Activated T-helper 17 cell treated with anti-CD3 and anti-CD28 coated beads, Interleukin-2, amount 50 U/mL, for 72 hours (primary cell): ENCODE results near the gene HSFX3. TPM values are rescaled to one million over a fixed set of nuclear protein-coding genes. Genes with fewer than 3 reads are reported as not detected.
"Not testable (repeated sequence)": the region's sequence is repeated elsewhere in the genome, so short reads cannot be mapped to it uniquely, and the experiment has no call there.

Experiments
- ATAC-seq: fragments of 150-1000 bp; cut with Tn5 transposase; replicated peaks from 2 replicates; pipeline ENCODE4 v1.10.0; 2021; ENCODE audit warnings: mild to moderate bottlenecking, moderate library complexity
- H3K27ac Mint-ChIP-seq: one replicate; pipeline ENCODE4 v1.8.0; 2022; ENCODE audit warnings: mixed read lengths
- H3K27me3 Mint-ChIP-seq: one replicate; pipeline ENCODE4 v1.8.0; 2022; ENCODE audit warnings: mixed read lengths
- H3K36me3 Mint-ChIP-seq: one replicate; pipeline ENCODE4 v1.8.0; 2022; ENCODE audit warnings: low read depth, mild to moderate bottlenecking, mixed read lengths
- H3K4me1 Mint-ChIP-seq: one replicate; pipeline ENCODE4 v1.8.0; 2022; ENCODE audit warnings: mixed read lengths
- H3K4me3 Mint-ChIP-seq: one replicate; pipeline ENCODE4 v1.8.0; 2022; ENCODE audit warnings: mild to moderate bottlenecking, mixed read lengths
- H3K9me3 Mint-ChIP-seq: one replicate; pipeline ENCODE4 v1.8.0; 2022; ENCODE audit warnings: mixed read lengths
- total RNA-seq, 2 donors: library from RNA; stranded (reverse); gene quantifications; one replicate each; pipeline ENCODE4 v1.2.3, GENCODE V29; 2022

HSFX3 gene
- total RNA-seq, 2 donors from 2014 or later = not detected

GRCh38 chrX:149513825-149514428 lies 35.8 kb downstream of the HSFX3 start:
- ATAC-seq = no peak
- H3K27ac Mint-ChIP-seq = no peak overlapping the region
- H3K9me3 Mint-ChIP-seq = no peaks in the 10 kb centered on the region
- H3K4me3 Mint-ChIP-seq = no peak overlapping the region
- no peaks in the 10 kb centered on the region for H3K36me3 Mint-ChIP-seq
- H3K27me3 Mint-ChIP-seq = no peaks in the 10 kb centered on the region
- peaks cover 4% of the 10 kb centered on the region for H3K4me1 Mint-ChIP-seq

GRCh38 chrX:149512225-149512885 lies 37.4 kb downstream of the HSFX3 start:
- no peak overlapping the region for H3K4me3 Mint-ChIP-seq
- H3K27me3 Mint-ChIP-seq = no peaks in the 10 kb centered on the region
- peaks cover 4% of the 10 kb centered on the region for H3K4me1 Mint-ChIP-seq
- peak; percentile 81 for ATAC-seq
- no peaks in the 10 kb centered on the region for H3K36me3 Mint-ChIP-seq
- no peaks in the 10 kb centered on the region for H3K9me3 Mint-ChIP-seq
- no peak overlapping the region for H3K27ac Mint-ChIP-seq

GRCh38 chrX:149511081-149511480 lies 38.6 kb downstream of the HSFX3 start:
- ATAC-seq = no peak
- Mint-ChIP-seq H3K4me3 (no peak overlapping the region), H3K4me1 (peaks cover 4% of the 10 kb centered on the region), H3K9me3 (no peaks in the 10 kb centered on the region), H3K36me3 (no peaks in the 10 kb centered on the region), H3K27me3 (no peaks in the 10 kb centered on the region), H3K27ac (no peak overlapping the region)

- ATAC-seq = no peak
- H3K27me3 Mint-ChIP-seq = no peaks in the 10 kb centered on the region
- H3K4me3 Mint-ChIP-seq = no peak overlapping the region
- no peaks in the 10 kb centered on the region for H3K4me1 Mint-ChIP-seq
- H3K36me3 Mint-ChIP-seq = no peaks in the 10 kb centered on the region
- no peaks in the 10 kb centered on the region for H3K9me3 Mint-ChIP-seq
- no peak overlapping the region for H3K27ac Mint-ChIP-seq
Observed at GRCh38 chrX:149510386-149510785, 39.3 kb downstream of the HSFX3 start.

- Mint-ChIP-seq H3K4me3 (no peak overlapping the region), H3K27ac (no peak overlapping the region), H3K4me1 (peaks cover 7% of the 10 kb centered on the region), H3K9me3 (no peaks in the 10 kb centered on the region), H3K27me3 (no peaks in the 10 kb centered on the region), H3K36me3 (peaks cover 15% of the 10 kb centered on the region)
- no peak for ATAC-seq
Observed at GRCh38 chrX:149508467-149508866, 41.3 kb downstream of the HSFX3 start.

GRCh38 chrX:149506349-149506748 lies 43.4 kb downstream of the HSFX3 start:
- ATAC-seq = no peak
- Mint-ChIP-seq H3K27me3 (no peaks in the 10 kb centered on the region), H3K4me1 (peaks cover 10% of the 10 kb centered on the region), H3K27ac (no peak overlapping the region), H3K36me3 (peaks cover 15% of the 10 kb centered on the region), H3K9me3 (no peaks in the 10 kb centered on the region), H3K4me3 (peak overlapping the region; percentile 98)

- H3K27ac Mint-ChIP-seq = peak overlapping the region; percentile 100
- peak overlapping the region; percentile 98 for H3K4me3 Mint-ChIP-seq
- H3K27me3 Mint-ChIP-seq = no peaks in the 10 kb centered on the region
- ATAC-seq = no peak
- peaks cover 15% of the 10 kb centered on the region for H3K36me3 Mint-ChIP-seq
- peaks cover 15% of the 10 kb centered on the region for H3K4me1 Mint-ChIP-seq
- H3K9me3 Mint-ChIP-seq = no peaks in the 10 kb centered on the region
Observed at GRCh38 chrX:149505671-149506070, 44.1 kb downstream of the HSFX3 start.

- ATAC-seq = peak; percentile 71
- H3K36me3 Mint-ChIP-seq = peaks cover 15% of the 10 kb centered on the region
- H3K27ac Mint-ChIP-seq = peak within 1 kb of the TSS; percentile 100
- H3K4me3 Mint-ChIP-seq = peak within 1 kb of the TSS; percentile 98
- H3K27me3 Mint-ChIP-seq = no peaks in the 10 kb centered on the region
- peaks cover 20% of the 10 kb centered on the region for H3K4me1 Mint-ChIP-seq
- H3K9me3 Mint-ChIP-seq = no peaks in the 10 kb centered on the region
Observed at GRCh38 chrX:149504915-149505651, 44.6 kb downstream of the HSFX3 start, which contains the start of gene IDS. IDS (minus strand) TSS chrX:149505306; CDS start chrX:149505137, 169 bp downstream.

- Mint-ChIP-seq H3K36me3 (peaks cover 15% of the 10 kb centered on the region), H3K27ac (peak overlapping the region; percentile 100), H3K4me1 (peaks cover 24% of the 10 kb centered on the region), H3K27me3 (no peaks in the 10 kb centered on the region), H3K4me3 (peak overlapping the region; percentile 98), H3K9me3 (no peaks in the 10 kb centered on the region)
- ATAC-seq = peak; percentile 61
Observed at GRCh38 chrX:149504226-149504914, 45.4 kb downstream of the HSFX3 start.

- H3K4me3 Mint-ChIP-seq = peak overlapping the region; percentile 98
Observed at GRCh38 chrX:149503446-149503845, 46.3 kb downstream of the HSFX3 start.

GRCh38 chrX:149502923-149503322 lies 46.8 kb downstream of the HSFX3 start:
- Mint-ChIP-seq H3K27ac (peak overlapping the region; percentile 85), H3K4me3 (peak overlapping the region; percentile 98), H3K36me3 (peaks cover 15% of the 10 kb centered on the region), H3K4me1 (peaks cover 24% of the 10 kb centered on the region)
- not testable (repeated sequence) for ATAC-seq, H3K27me3 Mint-ChIP-seq, H3K9me3 Mint-ChIP-seq

More at GRCh38 chrX:149503446-149503845, 46.3 kb downstream of the HSFX3 start:
- H3K9me3 Mint-ChIP-seq, H3K27me3 Mint-ChIP-seq: not testable (repeated sequence)
- peaks cover 15% of the 10 kb centered on the region for H3K36me3 Mint-ChIP-seq
- peak; percentile 72 for ATAC-seq
- H3K4me1 Mint-ChIP-seq = peaks cover 24% of the 10 kb centered on the region
- H3K27ac Mint-ChIP-seq = peak overlapping the region; percentile 100

- ATAC-seq = no peak
- H3K9me3 Mint-ChIP-seq = no peaks in the 10 kb centered on the region
- no peaks in the 10 kb centered on the region for H3K27me3 Mint-ChIP-seq
- H3K27ac Mint-ChIP-seq = peak overlapping the region; percentile 85
- H3K4me3 Mint-ChIP-seq = peak overlapping the region; percentile 98
- peaks cover 13% of the 10 kb centered on the region for H3K36me3 Mint-ChIP-seq
- peaks cover 24% of the 10 kb centered on the region for H3K4me1 Mint-ChIP-seq
Observed at GRCh38 chrX:149499766-149500165, 50.0 kb downstream of the HSFX3 start.

GRCh38 chrX:149498767-149499166 lies 51.0 kb downstream of the HSFX3 start:
- ATAC-seq = no peak
- no peak overlapping the region for H3K4me3 Mint-ChIP-seq

More at GRCh38 chrX:149498767-149499166, 51.0 kb downstream of the HSFX3 start:
- Mint-ChIP-seq H3K27ac (no peak overlapping the region), H3K36me3 (peaks cover 3% of the 10 kb centered on the region), H3K9me3 (no peaks in the 10 kb centered on the region), H3K4me1 (peaks cover 17% of the 10 kb centered on the region), H3K27me3 (no peaks in the 10 kb centered on the region)
